Prostate gland (tissue), 2 donors: ENCODE measurements around the gene OTULINL.

Experiments
- POLR2A ChIP-seq: fragments of 450-650 bp; IDR thresholded peaks from one replicate; pipeline ENCODE4 v1.6.1; 2016; ENCODE audit warnings: antibody characterized with exemption, mild to moderate bottlenecking
- POLR2AphosphoS5 ChIP-seq: sonication (generic); formaldehyde crosslinking; IDR thresholded peaks from one replicate; pipeline ENCODE4 v1.6.1; 2017; ENCODE audit warnings: antibody characterized with exemption
- TF ChIP-seq, protein P1 (sequence below), 4 experiments: fragments of 200-600 bp in 2 of 4; fragments of 450-650 bp in 2 of 4; sonication (generic) in 2 of 4; IDR thresholded peaks; 1 replicate in 3 of 4; 2 replicates in 1 of 4; pipeline ENCODE4 v1.5.1; 2016 to 2019; ENCODE audit warnings: antibody characterized with exemption in 4 of 4, mild to moderate bottlenecking in 2 of 4, moderate library complexity in 2 of 4

DNA sequence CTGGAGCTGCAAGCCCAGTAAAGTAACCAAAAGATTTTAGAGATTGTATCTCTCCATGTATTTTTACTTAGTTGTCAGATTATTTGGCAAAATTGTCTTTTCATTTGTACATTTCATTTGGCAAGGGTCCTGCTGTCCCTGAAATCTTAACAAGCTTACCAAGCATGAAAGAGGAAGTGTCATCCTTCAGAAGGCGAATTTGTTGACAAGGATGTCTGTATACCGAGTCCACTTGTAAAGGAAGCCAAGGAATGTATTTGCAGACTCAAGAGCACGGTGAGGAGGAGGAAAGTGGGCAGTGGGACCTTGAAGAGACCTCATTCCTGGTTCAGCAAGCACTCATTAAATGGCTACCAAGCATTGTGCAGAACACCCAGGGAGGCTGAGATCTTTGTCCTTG lies 7.5 kb upstream of the OTULINL start:
- TF ChIP-seq, protein P1, sequence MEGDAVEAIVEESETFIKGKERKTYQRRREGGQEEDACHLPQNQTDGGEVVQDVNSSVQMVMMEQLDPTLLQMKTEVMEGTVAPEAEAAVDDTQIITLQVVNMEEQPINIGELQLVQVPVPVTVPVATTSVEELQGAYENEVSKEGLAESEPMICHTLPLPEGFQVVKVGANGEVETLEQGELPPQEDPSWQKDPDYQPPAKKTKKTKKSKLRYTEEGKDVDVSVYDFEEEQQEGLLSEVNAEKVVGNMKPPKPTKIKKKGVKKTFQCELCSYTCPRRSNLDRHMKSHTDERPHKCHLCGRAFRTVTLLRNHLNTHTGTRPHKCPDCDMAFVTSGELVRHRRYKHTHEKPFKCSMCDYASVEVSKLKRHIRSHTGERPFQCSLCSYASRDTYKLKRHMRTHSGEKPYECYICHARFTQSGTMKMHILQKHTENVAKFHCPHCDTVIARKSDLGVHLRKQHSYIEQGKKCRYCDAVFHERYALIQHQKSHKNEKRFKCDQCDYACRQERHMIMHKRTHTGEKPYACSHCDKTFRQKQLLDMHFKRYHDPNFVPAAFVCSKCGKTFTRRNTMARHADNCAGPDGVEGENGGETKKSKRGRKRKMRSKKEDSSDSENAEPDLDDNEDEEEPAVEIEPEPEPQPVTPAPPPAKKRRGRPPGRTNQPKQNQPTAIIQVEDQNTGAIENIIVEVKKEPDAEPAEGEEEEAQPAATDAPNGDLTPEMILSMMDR (IDR thresholded peaks at IDR 0.05), result no peak
- TF ChIP-seq POLR2A, result no peak
- peak; percentile 49 for TF ChIP-seq POLR2AphosphoS5
